Hematopoietic multipotent progenitor cell treated with erythropoietin and hydrocortisone succinate and interleukin-3 and kit ligand, for 6 days (in vitro differentiated cells): Measurements from ENCODE around the gene KLHL30.
A peak's percentile ranks its signal among the peaks of the same experiment; 100 is the strongest.

Experiments
- DNase-seq: peaks from one replicate; pipeline ENCODE4 v3.0.0-alpha.2; 2015

The KLHL30 gene

DNA sequence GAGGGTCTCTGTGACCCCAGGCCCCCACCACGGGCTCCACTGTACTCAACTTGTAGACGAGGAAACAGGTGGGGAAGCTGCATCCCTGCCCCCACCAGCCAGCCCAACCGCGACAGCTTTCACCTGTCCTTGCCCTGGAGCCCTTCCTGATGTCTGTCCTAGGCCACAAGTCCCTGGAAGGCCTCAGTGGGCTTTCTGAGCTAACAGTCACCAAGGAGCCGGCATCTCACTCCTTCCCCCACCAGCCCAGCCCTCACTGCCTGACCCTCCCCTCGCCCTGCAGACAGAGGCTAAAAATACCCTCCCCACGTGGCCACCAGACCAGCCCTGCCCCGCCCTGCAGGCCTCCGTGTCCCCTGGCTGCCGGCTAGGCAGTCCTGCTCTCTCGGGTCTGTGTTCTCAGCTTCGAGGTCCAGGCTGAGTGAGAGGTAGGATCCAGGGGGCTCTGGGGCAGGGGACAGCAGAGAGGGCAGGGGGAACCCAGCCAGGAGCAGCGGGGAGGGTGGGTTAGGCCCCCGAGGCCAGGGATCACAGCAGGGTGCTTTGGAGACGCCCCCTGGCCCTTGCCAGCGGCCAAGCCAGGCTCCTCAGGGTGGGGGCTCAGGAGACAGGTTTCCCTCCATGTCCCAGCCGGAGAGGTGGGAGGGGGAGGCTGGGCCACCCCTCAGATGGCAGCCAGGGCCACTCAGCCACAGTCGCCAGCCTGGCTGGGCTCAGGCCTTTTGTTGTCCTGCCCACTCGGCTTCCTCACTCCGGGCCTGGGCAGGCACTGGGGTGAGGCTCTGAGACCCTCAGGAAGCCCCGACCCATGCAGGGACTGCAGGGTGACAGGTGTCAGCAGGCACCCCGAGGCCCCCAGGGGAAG lies at the start of gene KLHL30:
Gene KLHL30 (plus strand): TSS at position 338 of the 865 bp plus-strand sequence. CDS start 2,087 bp downstream, outside the sequence.
- DNase-seq: no peak

DNA sequence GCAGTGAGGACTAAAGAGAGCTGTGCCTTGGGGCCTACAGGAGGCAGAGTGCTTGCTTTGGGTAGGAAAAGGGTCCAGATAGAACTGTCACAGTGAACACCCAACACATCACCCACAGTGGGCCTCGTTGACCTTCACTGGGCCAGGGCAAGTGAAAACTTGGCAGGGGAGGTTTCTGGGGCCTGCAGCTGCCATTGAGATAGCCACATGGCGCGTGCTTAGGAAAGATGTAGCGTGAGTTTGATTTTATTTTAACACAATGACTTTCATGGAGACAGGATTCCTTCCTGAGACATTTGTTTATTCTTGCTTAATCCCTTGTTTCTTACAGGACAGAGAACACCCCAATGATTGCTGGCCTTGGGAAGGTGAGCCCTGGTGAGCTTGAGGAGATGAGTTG lies 47.6 kb upstream of the KLHL30 start:
- no peak for DNase-seq

DNA sequence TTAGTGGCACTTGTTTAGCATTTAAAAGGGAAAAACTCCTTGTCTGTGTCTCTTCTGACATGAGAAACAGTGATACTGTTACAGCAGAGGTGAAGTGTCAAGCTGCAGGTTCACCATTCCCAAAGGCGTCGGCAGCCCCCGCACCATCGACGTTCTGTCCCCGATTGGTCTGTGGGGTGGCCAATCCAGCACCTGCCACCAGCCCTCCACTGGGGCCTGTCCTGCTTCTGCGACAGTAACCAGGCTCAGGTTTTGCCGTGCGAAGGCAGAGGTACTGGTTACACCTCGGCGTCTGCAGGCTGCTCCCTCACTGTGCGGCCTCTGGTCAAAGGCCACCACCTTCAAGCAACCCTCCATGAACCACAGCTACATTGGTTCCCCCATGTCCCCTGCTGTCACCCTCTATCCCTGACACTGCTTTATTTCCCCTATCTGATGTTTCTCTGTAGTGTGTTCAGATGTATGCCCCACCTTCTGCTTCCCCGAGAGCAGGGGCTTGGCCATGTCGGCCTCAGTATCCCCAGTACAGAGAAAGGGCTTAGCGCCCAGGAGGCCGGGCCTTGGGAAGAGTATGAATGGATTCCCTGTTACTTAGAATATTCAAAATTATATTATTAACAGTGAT lies 46.9 kb upstream of the KLHL30 start:
- DNase-seq: no peak

- DNase-seq: no peak
Measured at GRCh38 chr2:238092486-238093035, 45.9 kb upstream of the KLHL30 start.

- DNase-seq: no peak
Measured at GRCh38 chr2:238093181-238094140, 45.0 kb upstream of the KLHL30 start.

DNA sequence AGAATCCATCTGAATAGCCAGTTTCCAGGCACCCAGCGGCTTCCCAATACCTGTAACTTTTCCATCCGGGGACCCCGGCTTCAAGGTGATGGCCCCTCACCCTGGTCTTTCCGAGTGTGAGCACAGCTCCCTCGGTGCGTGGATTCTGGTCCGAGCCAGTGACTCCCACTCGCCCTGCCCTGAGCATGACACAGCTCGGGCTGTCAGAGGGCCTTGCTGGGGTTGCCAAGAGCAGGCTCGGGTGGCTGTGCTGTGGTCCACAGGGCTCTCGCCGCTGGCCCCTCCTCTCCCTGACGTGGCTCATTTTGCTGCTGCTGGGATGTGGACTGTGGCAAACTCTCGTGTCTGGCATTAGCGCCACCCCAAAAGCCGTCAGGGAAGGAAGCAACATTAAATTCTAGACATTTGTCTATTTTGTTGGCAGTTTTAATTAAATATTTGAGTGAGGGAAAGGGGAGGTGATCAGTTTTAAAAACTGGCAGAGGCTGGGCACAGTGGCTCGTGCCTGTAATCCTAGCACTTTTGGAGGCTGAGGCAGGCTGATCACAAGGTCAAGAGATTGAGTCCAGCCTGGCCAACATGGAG lies 43.9 kb upstream of the KLHL30 start:
- no peak for DNase-seq

DNA sequence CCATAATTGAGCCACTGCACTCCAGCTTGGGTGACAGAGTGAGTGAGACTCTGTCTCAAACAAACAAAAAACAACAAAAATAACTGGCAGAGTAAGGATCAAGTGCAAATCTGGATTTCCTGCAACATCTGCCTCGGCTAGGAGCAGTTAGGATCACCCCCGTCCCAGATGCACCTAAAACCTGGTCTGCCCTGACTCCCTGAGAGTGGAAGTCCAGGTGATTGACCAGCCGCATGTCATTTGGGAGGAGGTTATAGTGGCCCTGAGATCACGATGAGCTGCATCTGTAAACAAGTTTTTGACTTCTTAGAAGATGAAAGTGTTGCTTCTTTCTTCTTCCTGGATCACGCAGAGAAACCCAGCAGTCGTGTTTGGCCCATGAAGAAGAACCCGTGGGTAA lies 43.3 kb upstream of the KLHL30 start:
- no peak for DNase-seq

- no peak for DNase-seq
Measured at GRCh38 chr2:238096311-238097011, 42.0 kb upstream of the KLHL30 start.

DNA sequence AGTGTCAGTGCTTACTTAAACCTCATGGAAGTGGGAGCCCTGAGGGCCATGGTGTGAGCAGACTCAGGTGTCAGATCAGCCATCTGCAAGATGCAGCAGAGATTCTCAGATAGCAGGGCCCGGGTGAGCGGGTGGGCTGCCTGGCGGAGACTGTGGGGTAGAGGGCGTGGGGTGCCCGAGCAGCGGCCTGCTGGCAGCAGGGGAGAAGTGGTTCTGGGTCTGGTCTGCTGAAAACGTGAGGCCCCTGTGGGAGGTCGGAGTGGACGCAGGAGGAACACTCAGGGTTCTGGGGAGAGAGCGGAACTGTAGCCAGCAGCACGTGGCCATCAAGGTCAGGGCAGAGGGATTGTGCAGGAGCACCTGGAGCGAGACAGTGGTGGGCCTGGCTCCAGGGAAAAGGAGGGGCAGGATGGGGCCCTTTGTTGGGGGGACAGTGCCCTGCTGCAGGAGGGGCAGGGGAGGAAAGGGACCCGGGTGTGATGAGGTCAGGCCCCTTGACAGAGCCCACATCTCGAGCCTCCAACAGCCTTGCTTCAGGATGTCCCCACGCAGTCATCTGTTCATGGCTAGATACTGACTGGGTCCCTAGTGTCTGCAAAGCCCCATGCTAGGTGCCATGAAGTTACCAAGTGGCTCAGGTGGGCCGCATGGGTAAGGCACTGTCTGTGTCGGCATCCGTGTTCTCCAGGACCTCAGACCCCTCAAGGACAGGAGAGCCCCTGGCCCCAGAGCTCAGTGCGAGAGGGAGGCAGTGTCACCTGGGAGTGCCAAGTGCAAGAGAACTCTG lies 41.1 kb upstream of the KLHL30 start:
- no peak for DNase-seq

- peak; percentile 94 for DNase-seq
Measured at GRCh38 chr2:238097988-238098871, 40.2 kb upstream of the KLHL30 start.

DNA sequence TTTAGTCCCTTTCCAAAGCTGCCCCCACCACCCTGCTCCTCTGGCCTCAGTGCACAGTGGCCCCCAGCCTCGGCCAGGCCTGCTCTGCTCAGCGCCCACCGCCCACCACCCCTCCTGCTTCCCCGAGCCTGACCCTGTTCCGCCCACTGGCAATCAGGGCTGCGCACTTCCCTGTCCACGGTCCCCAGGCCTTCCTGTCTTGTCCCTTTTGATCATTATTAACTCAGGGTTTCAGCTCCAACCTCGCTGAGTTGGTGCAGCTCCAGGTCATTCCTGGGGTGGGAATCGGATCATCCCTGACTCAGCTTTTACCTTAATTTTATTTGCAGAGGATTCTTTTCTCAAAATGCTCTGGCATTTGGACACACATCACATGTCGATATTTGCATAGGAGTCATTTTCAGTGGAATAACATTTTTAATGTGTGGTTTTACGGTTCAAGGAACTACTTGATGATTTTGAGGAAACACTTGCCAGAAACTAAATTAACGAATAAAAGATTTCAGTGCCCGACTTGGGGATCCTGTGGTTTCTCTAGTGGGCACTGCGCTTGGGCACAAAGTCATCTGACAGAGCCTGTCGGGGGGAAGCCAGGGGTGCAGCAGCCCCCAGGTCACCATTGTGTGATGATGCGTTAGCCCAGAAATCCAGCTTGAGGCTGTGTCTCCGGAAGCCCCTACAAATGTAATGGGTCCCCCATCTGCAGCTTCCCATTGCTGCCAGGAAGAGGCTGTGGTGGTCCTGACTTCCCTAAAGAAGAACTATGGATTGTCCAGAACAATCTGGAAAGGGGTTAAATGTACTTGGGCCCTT lies 39.4 kb upstream of the KLHL30 start:
- DNase-seq: peak; percentile 20

- no peak for DNase-seq
Measured at GRCh38 chr2:238099714-238100048, 38.8 kb upstream of the KLHL30 start.

DNA sequence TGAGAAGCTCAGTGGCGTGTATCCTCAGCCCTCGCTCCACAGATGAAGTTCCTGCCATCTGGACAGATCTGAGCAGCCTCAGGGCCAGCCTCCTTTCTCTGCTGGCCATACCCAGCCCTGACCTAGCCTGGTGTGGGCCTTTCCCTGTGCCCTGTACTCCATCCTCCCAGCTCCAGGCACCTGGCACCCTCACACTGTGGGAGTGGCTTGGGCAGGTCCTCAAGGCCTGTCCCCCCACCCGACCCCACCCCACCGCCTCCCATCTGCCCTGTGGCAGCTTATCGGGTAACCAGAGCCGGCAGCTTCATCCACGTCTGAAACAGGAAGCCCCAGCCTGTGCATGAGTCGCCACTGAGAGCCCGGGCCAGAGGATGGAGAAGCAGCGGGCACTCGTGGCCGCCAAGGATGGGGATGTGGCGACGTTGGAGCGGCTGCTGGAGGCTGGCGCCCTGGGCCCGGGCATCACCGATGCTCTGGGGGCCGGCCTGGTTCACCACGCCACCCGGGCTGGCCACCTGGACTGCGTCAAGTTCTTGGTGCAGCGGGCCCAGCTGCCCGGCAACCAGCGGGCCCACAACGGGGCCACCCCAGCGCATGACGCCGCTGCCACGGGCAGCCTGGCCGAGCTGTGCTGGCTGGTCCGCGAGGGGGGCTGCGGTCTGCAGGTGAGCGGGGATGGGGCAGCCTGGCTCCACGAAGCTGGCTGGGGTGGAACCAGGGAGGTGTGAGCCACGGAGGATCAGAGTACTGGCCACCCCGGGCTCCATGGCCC lies 38.2 kb upstream of the KLHL30 start, which contains the start of gene ESPNL:
Gene ESPNL (plus strand): TSS at position 292 of the 772 bp plus-strand sequence. CDS start 80 bp downstream, at position 372.
- DNase-seq: peak; percentile 74

GRCh38 chr2:238100821-238101771 lies 37.4 kb upstream of the KLHL30 start:
- no peak for DNase-seq

- DNase-seq: no peak
Measured at GRCh38 chr2:238101891-238102841, 36.3 kb upstream of the KLHL30 start.

DNA sequence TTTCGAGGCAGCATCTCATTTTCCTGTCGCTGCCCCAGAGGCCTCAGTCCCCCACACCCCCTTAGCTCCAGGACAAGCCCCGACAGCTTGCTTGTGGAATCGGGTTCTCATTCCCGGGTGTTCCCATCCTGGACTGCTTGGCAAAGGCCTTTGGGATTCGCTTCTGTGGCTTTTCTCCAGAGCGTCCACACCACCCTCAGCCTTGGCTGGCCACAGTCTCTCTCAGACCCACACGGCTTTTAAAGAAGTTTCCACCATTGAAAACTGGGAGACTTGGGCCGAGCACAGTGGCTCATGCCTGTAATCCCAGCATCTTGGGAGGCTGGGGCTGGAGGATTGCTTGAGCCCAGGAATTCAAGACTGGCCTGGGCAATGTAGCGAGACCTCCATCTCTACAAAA lies 35.6 kb upstream of the KLHL30 start:
- DNase-seq: no peak
